Measurements from ENCODE around the gene SEC23B.
A peak's percentile ranks its signal among the peaks of the same experiment; 100 is the strongest.

SEC23B gene

DNA sequence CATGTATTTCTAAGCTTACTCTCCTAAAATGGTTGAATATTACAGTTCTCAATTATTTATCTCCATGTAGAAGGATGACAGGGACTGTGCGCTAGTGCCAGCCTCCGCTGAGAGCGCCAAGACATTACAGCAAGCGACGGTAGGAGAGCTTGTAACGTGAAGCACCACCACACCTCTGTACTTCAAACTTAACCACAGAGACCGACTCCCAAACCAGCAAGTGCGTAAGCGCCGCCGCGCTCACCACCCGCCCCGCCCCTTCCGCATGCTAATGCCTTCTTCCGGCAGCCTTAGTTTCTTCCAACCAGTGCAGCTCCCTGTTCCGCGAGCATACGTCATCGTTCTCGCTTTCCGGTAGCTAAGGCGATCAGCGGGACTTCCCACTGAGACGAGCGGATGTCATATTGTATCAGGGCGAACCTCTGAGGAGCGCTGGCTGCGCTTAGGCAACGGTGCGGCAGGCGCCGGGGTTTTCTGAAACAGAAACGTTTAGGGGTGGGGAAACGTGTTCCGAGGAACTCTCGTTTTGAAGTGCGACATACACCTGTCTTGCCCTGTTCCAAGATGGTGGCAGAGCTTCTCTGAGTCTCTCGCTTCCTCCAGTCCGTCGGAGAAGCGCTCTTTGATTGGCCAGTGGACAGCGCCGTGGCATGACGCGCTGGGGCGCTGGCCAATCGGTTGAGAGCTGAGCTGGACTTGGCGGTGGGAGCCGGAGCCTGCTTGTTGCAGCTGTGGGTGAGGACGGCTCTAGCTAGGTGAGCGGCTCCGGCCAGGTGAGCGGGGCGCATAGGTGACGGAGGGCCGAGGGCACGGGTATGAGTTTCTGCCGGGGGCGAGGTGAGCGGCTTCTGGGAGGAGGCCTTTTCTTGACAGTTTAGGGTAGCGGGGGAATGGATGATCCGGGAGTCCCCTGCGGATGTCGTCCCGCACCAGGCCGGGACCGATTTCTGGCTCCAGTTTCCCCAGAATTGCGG lies at the start of gene SEC23B:
TSS of gene SEC23B (plus strand) at position 723 of the 974 bp plus-strand sequence. CDS start 2,896 bp downstream, outside the sequence.
- TF ChIP-seq, protein P1, sequence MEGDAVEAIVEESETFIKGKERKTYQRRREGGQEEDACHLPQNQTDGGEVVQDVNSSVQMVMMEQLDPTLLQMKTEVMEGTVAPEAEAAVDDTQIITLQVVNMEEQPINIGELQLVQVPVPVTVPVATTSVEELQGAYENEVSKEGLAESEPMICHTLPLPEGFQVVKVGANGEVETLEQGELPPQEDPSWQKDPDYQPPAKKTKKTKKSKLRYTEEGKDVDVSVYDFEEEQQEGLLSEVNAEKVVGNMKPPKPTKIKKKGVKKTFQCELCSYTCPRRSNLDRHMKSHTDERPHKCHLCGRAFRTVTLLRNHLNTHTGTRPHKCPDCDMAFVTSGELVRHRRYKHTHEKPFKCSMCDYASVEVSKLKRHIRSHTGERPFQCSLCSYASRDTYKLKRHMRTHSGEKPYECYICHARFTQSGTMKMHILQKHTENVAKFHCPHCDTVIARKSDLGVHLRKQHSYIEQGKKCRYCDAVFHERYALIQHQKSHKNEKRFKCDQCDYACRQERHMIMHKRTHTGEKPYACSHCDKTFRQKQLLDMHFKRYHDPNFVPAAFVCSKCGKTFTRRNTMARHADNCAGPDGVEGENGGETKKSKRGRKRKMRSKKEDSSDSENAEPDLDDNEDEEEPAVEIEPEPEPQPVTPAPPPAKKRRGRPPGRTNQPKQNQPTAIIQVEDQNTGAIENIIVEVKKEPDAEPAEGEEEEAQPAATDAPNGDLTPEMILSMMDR (IDR thresholded peaks at IDR 0.05; ENCODE audit: control insufficient read depth, insufficient read depth, low read depth, low read length, missing control alignments) = no peak
- DNase-seq (ENCODE audit: low read depth) = peak; percentile 86
- peak within 1 kb of the TSS; percentile 95 for H3K4me3 ChIP-seq (ENCODE audit: control insufficient read depth, low read depth, low read length)

- TF ChIP-seq, protein P1 (IDR thresholded peaks at IDR 0.05; ENCODE audit: control insufficient read depth, insufficient read depth, low read depth, low read length, missing control alignments) = no peak
- no peak overlapping the region for H3K4me3 ChIP-seq (ENCODE audit: control insufficient read depth, low read depth, low read length)
- DNase-seq (ENCODE audit: low read depth) = no peak
These were observed 42.1 kb upstream of the SEC23B start for GRCh38 chr20:18465536-18466200.

DNA sequence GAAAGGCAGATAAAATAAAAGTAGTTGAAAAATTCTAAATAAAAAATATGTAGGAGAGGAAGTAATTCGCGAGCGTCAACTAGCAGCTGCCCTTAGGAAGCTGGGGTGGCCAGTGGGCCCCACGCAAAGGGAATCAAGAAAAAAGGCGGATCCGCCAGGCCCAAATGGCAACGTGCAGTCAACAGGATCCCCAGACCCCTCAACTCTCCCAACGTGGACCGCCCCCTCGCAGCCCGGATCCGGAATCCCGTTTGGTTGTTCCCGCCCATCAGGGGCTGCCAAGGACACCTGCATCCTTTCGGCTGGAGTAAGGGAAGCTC lies 41.2 kb upstream of the SEC23B start:
- DNase-seq (ENCODE audit: low read depth) = no peak
- TF ChIP-seq, protein P1 (IDR thresholded peaks at IDR 0.05; ENCODE audit: control insufficient read depth, insufficient read depth, low read depth, low read length, missing control alignments) = no peak
- peak overlapping the region; percentile 69 for H3K4me3 ChIP-seq (ENCODE audit: control insufficient read depth, low read depth, low read length)

DNA sequence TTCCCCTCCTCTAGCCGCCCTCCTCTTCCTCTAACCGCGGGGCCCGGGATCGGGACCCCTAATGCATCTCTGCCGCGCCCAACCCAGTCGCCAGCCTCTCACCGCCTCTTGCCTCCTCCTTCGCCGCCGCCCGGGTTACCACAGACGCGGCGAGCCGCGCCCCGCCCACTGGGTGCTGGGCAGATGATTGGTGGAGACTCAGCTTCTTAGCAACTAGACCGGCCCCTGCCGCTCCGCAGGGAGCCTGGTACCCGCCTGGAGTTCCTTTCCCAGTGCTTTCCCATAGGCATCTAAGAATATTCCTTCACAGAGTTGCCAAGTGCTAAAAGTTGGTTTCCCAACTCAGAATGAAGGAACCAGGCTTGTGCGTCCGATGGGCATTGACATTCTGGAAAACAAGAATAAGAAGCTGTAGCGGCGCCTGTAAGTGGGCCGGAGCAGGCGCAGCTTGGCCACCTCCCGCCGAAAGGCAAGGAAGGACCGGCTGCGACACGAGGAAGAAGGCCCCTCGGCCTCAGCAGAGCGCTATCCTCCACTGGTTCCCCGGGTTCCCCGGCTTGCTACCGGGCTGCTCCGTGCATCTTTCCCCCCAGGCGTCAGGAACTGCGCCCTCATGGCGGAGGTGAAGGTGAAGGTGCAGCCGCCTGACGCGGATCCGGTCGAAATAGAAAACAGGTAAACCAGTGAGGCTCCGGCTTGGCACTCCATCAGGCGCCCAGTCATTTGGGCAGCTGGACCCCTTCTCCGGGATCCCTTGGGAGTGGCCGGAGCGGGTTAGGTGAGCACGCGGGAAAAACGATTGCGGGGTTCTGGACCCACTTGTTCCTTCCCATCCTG lies 40.6 kb upstream of the SEC23B start, which contains the start of the genes DZANK1 and POLR3F:
TSS of gene DZANK1 (minus strand) at position 137 of the 837 bp plus-strand sequence. CDS start 1,672 bp downstream, outside the sequence.
TSS of gene POLR3F (plus strand) at position 497 of the 837 bp plus-strand sequence. CDS start at position 614, 117 bp downstream.
- TF ChIP-seq, protein P1 (IDR thresholded peaks at IDR 0.05; ENCODE audit: control insufficient read depth, insufficient read depth, low read depth, low read length, missing control alignments) = no peak
- DNase-seq (ENCODE audit: low read depth) = peak; percentile 84
- H3K4me3 ChIP-seq (ENCODE audit: control insufficient read depth, low read depth, low read length) = peak within 1 kb of the TSS; percentile 69

GRCh38 chr20:18477218-18477617 lies 30.5 kb upstream of the SEC23B start:
- H3K4me3 ChIP-seq (ENCODE audit: control insufficient read depth, low read depth, low read length) = no peak overlapping the region
- TF ChIP-seq, protein P1 (IDR thresholded peaks at IDR 0.05; ENCODE audit: control insufficient read depth, insufficient read depth, low read depth, low read length, missing control alignments) = no peak
- no peak for DNase-seq (ENCODE audit: low read depth)

- TF ChIP-seq, protein P1 (IDR thresholded peaks at IDR 0.05; ENCODE audit: control insufficient read depth, insufficient read depth, low read depth, low read length, missing control alignments) = no peak
- no peak for DNase-seq (ENCODE audit: low read depth)
- H3K4me3 ChIP-seq (ENCODE audit: control insufficient read depth, low read depth, low read length) = no peak overlapping the region
These were observed 29.9 kb upstream of the SEC23B start for GRCh38 chr20:18477821-18478220.

All from AG09309 (cell line).